Parathyroid adenoma (tissue), 2 donors: ENCODE data around the gene GPRC5B.

Experiments used
- H2AFZ ChIP-seq: fragments of 300-600 bp; sonication (generic); one replicate; pipeline ENCODE4 v1.7.0; 2017; ENCODE audit warnings: antibody characterized with exemption, mild to moderate bottlenecking
- H3K27ac ChIP-seq: fragments of 300-600 bp; sonication (generic); one replicate; pipeline ENCODE4 v1.7.0; 2017
- H3K27me3 ChIP-seq: fragments of 300-600 bp; sonication (generic); one replicate; pipeline ENCODE4 v1.7.0; 2017; ENCODE audit warnings: low read length; ENCODE audit not compliant: control insufficient read depth, insufficient read depth
- H3K36me3 ChIP-seq: fragments of 300-600 bp; sonication (generic); one replicate; pipeline ENCODE4 v1.7.0; 2017; ENCODE audit warnings: low read length; ENCODE audit not compliant: control insufficient read depth, insufficient read depth
- H3K4me1 ChIP-seq: fragments of 300-600 bp; sonication (generic); one replicate; pipeline ENCODE4 v1.7.0; 2017; ENCODE audit warnings: control low read depth
- H3K4me2 ChIP-seq: fragments of 300-600 bp; sonication (generic); one replicate; pipeline ENCODE4 v1.7.0; 2017; ENCODE audit warnings: low read length
- H3K4me3 ChIP-seq: fragments of 300-600 bp; sonication (generic); one replicate; pipeline ENCODE4 v1.7.0; 2017; ENCODE audit warnings: low read depth, low read length
- H3K79me2 ChIP-seq: fragments of 300-600 bp; sonication (generic); one replicate; pipeline ENCODE4 v1.7.0; 2017; ENCODE audit warnings: control low read depth
- H3K9ac ChIP-seq: fragments of 300-600 bp; sonication (generic); one replicate; pipeline ENCODE4 v1.7.0; 2017; ENCODE audit warnings: mild to moderate bottlenecking
- H3K9me3 ChIP-seq: fragments of 300-600 bp; sonication (generic); one replicate; pipeline ENCODE4 v1.7.0; 2017; ENCODE audit warnings: low read length; ENCODE audit not compliant: control insufficient read depth
- TF ChIP-seq, protein P1 (sequence below): fragments of 300-600 bp; sonication (generic); IDR thresholded peaks from one replicate; pipeline ENCODE4 v1.7.0; 2017; ENCODE audit warnings: antibody characterized with exemption, mild to moderate bottlenecking
- donor health status: primary hyperparathyroidism.

The GPRC5B gene

DNA sequence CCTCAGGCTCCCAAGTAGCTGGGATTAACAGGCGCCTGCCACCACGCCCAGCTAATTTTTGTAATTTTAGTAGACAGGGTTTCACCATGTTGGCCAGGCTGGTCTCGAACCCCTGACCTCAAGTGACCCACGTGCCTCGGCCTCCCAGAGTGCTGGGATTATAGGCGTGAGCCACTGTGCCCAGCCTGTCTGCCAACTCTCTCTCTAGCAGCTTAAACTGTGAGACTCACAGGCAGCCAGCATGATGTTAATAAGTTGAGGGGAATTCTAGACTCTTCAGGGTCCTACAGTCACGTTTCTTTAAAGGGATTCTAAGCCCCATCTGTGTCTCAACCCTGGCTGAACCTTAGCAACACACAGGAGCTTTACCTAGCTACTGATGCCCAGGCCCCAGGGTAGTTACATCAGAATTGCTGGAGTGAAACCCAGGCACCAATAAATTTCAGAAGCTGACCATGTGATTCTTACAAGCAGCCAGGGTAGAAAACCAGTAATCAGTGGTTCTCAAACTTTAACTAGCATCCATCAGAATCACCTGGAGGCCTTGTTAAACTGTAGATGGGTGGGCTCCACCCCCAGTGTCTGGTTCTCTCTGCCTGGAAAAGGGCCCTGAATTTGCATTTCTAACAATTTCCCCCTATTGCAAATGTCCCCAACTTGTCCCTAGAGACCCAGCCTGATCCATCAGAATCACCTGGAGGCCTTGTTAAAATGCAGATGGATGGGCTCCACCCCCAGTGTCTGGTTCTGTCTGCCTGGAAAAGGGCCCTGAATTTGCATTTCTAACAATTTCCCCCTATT lies 30.7 kb downstream of the GPRC5B start:
- Histone ChIP-seq H3K27me3 (no peaks in the 10 kb centered on the region), H3K79me2 (no peaks in the 10 kb centered on the region), H3K4me2 (no peak overlapping the region), H3K27ac (no peak overlapping the region), H3K4me1 (peaks cover 19% of the 10 kb centered on the region), H2AFZ (no peak overlapping the region), H3K36me3 (no peaks in the 10 kb centered on the region), H3K4me3 (no peak overlapping the region), H3K9ac (no peak overlapping the region), H3K9me3 (no peaks in the 10 kb centered on the region)
- TF ChIP-seq, protein P1, sequence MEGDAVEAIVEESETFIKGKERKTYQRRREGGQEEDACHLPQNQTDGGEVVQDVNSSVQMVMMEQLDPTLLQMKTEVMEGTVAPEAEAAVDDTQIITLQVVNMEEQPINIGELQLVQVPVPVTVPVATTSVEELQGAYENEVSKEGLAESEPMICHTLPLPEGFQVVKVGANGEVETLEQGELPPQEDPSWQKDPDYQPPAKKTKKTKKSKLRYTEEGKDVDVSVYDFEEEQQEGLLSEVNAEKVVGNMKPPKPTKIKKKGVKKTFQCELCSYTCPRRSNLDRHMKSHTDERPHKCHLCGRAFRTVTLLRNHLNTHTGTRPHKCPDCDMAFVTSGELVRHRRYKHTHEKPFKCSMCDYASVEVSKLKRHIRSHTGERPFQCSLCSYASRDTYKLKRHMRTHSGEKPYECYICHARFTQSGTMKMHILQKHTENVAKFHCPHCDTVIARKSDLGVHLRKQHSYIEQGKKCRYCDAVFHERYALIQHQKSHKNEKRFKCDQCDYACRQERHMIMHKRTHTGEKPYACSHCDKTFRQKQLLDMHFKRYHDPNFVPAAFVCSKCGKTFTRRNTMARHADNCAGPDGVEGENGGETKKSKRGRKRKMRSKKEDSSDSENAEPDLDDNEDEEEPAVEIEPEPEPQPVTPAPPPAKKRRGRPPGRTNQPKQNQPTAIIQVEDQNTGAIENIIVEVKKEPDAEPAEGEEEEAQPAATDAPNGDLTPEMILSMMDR: no peak

DNA sequence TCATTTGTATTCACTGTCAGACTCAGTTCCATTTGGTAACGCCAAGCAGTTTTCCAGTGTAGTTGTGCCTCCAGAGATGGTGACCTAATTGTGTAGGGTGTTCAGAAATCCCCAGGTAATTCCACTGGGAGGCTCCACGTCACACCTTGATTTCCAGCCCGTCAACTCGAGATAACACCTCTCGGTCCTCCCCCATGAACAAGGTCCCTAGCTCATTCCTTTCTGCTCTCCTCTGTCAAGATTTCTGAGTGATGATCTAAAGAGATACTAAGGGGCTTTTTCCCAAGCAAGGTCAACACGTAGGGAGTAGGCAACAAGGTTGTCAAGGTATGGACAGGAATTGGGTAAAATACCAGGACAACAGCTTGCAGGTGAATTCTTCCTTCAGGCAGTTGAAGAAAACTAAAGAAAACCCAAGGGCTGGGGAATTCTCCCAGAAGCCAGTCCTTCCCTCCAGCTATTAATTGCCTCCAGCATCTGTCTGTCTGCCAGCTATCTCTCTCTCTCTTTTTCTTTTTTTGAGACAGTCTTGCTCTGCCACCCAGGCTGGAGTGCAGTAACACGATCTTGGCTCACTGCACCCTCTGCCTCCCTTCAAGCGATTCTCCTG lies 31.4 kb downstream of the GPRC5B start:
- H3K27me3 ChIP-seq: no peaks in the 10 kb centered on the region
- H3K4me1 ChIP-seq: peaks cover 20% of the 10 kb centered on the region
- no peak overlapping the region for H3K4me2 ChIP-seq
- no peak overlapping the region for H3K27ac ChIP-seq
- no peaks in the 10 kb centered on the region for H3K79me2 ChIP-seq
- no peak overlapping the region for H2AFZ ChIP-seq
- TF ChIP-seq, protein P1: no peak
- H3K4me3 ChIP-seq: no peak overlapping the region
- no peaks in the 10 kb centered on the region for H3K36me3 ChIP-seq
- no peak overlapping the region for H3K9ac ChIP-seq
- H3K9me3 ChIP-seq: no peaks in the 10 kb centered on the region

DNA sequence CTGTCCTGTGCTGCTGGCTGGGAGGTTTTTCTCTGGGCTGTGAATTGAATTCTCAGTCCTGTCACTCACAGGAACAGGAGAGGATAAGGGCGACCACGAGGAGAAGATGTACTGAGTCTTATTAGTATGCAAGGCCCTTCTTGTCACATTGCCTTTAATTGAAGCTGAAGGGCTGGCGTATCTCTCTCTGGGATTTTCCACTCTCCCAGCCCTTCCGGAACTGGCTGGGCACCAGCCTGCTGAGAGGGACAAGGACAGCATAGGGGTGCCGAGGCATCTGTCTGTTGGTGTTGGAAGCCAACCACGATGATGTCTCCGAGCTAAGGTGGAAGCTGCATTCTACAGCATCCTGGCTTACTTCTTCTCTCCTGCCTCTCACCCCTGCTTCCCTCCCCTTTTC lies 33.2 kb downstream of the GPRC5B start:
- no peaks in the 10 kb centered on the region for H3K27me3 ChIP-seq
- no peaks in the 10 kb centered on the region for H3K36me3 ChIP-seq
- peak overlapping the region; percentile 61 for H2AFZ ChIP-seq
- no peak overlapping the region for H3K4me2 ChIP-seq
- H3K4me1 ChIP-seq: peaks cover 20% of the 10 kb centered on the region
- H3K4me3 ChIP-seq: no peak overlapping the region
- TF ChIP-seq, protein P1: no peak
- H3K9ac ChIP-seq: no peak overlapping the region
- H3K79me2 ChIP-seq: no peaks in the 10 kb centered on the region
- H3K27ac ChIP-seq: peak overlapping the region; percentile 49
- no peaks in the 10 kb centered on the region for H3K9me3 ChIP-seq

DNA sequence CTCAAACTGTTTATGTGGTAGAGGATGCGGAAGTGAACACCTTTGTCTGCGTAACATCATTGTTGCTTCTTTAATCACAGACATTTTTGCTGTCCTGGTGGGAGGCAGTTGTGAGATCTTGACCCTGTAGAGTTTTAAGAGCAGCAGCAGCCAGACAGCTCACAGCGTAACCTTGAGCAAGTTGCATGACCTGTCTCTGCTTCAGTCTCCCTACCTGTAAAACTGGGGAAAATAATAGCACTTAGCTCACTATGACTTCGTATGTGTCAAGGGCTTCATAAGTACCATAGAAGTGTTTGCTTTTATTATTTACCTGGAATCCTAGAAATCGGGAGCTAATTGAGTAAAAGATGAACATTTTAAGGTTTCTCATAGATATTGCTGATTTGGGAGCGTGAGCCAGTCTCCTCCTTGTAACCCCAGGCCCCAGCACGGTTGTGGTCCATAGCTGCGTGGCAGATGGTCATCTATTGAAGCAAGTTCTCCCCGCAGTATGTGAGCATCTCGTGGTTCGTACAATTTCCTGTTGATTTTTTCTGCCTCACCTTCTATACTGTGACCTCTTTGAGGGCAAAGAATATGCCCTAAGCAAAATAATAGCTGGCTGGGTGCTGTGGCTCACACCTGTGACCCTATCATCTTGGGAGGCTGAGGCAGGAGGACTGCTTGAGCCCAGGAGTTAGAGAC lies 34.4 kb downstream of the GPRC5B start:
- H2AFZ ChIP-seq: no peak overlapping the region

More for the DNA sequence above, 34.4 kb downstream of the GPRC5B start:
- Histone ChIP-seq H3K4me2 (no peak overlapping the region), H3K4me1 (peaks cover 20% of the 10 kb centered on the region), H3K9ac (no peak overlapping the region), H3K79me2 (peaks cover 3% of the 10 kb centered on the region), H3K4me3 (no peak overlapping the region), H3K9me3 (no peaks in the 10 kb centered on the region), H3K36me3 (no peaks in the 10 kb centered on the region), H3K27me3 (no peaks in the 10 kb centered on the region), H3K27ac (no peak overlapping the region)
- TF ChIP-seq, protein P1: no peak
